IPS-NIHi11 (cell line): ENCODE results near the gene FBRSL1.
"Not testable (repeated sequence)": the region's sequence is repeated elsewhere in the genome, so short reads cannot be mapped to it uniquely, and the experiment has no call there.

Experiments
- DNase-seq: peaks from one replicate; pipeline ENCODE4 v3.0.0; 2012; ENCODE audit warnings: mixed read lengths, low spot score

FBRSL1 gene

GRCh38 chr12:132489602-132490266, at the start of gene FBRSL1:
FBRSL1 (plus strand) TSS chr12:132490151.
- peak; percentile 99 for DNase-seq

- DNase-seq: not testable (repeated sequence)
Observed at GRCh38 chr12:132440420-132440819, 49.5 kb upstream of the FBRSL1 start.

- no peak for DNase-seq
Observed at GRCh38 chr12:132441871-132442863, 47.8 kb upstream of the FBRSL1 start.

GRCh38 chr12:132443091-132443490, 46.9 kb upstream of the FBRSL1 start:
- DNase-seq: no peak

- DNase-seq: no peak
Observed at GRCh38 chr12:132444283-132444682, 45.7 kb upstream of the FBRSL1 start.

GRCh38 chr12:132444957-132445883, 44.7 kb upstream of the FBRSL1 start:
- no peak for DNase-seq

- peak; percentile 72 for DNase-seq
Observed at GRCh38 chr12:132445884-132446632, 43.9 kb upstream of the FBRSL1 start.

GRCh38 chr12:132446633-132447326, 43.2 kb upstream of the FBRSL1 start:
- DNase-seq: no peak

GRCh38 chr12:132447327-132447720, 42.6 kb upstream of the FBRSL1 start:
- DNase-seq: no peak

GRCh38 chr12:132447731-132448462, 42.1 kb upstream of the FBRSL1 start:
- no peak for DNase-seq

GRCh38 chr12:132448463-132448820, 41.5 kb upstream of the FBRSL1 start:
- DNase-seq: no peak

- DNase-seq: no peak
Observed at GRCh38 chr12:132449565-132450417, 40.2 kb upstream of the FBRSL1 start.

GRCh38 chr12:132450418-132451171, 39.4 kb upstream of the FBRSL1 start:
- DNase-seq: no peak

- no peak for DNase-seq
Observed at GRCh38 chr12:132451172-132451835, 38.6 kb upstream of the FBRSL1 start.

- no peak for DNase-seq
Observed at GRCh38 chr12:132451836-132452195, 38.1 kb upstream of the FBRSL1 start.

GRCh38 chr12:132452596-132453350, 37.2 kb upstream of the FBRSL1 start:
- no peak for DNase-seq
